SIG-M5 treated with dmso at 0.1 percent for 504 hours (cell line): ENCODE data around the gene HEATR5A.
A peak's percentile ranks its signal among the peaks of the same experiment; 100 is the strongest.
"Not testable (repeated sequence)": the region's sequence is repeated elsewhere in the genome, so short reads cannot be mapped to it uniquely, and the experiment has no call there.

Experiments
- DNase-seq: peaks from one replicate; lab custom pipeline; 2025; ENCODE audit not compliant: unreplicated experiment; lab: John Stamatoyannopoulos, UW

HEATR5A gene

DNA sequence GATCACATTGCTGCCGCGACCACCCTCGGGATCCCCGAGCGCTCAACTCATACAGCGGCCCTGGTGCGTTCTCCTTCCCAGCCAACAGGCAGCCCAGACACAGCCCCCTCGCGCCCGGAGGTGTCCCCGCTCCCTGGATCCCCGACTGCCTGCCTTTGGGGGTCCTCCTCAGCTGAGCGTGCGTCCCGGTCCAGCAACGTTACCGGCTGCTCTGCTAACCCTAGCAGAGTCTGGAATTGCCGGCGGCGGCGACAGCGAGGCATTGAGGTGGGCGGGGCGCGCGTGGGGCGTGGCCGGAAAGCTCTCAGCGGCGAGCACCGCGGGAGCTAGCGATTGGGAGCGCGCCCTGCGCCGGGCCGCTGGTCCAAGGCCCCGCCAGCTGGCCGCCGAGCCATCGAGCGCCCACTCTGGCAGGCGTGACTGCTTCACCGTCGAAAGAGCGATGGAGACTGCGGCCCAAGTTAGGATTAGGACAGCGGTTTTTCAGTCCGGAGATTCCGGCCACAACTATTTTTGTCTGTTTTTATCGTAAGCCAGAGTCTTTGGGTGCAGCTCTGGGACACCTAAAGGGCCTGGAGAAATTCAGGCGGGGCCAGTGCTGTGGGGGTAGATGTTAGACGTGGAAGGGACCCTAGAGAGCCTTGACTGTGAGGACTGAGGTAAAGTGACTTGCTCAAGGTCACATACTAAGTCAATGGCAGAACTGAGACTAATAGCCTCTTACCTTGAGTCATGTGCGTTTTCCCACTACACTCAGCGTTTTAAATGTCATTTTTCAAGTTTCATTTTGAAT lies at the start of gene HEATR5A:
TSS of gene HEATR5A (minus strand) at position 232 of the 793 bp plus-strand sequence. CDS start 17,575 bp downstream, outside the sequence.
- DNase-seq, result peak; percentile 89

DNA sequence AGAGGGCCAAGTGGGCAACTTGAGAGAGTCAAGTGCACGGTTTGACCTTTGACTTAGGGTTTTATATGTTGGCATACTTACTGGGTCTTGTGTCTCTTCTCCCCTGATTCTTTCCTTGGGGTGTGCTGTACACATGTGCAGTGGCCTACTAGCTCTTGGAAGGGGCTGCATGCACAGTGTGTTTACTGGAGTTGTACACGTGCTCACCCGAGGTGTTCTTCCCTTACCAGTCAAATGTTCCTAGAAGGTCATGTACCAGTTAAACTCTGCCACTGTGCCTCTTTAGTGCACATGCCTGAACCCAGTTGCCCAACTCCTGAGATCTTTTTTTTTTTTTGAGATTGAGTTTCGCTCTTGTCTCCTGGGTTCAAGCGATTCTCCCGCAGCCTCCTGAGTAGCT lies 46.2 kb upstream of the HEATR5A start:
- DNase-seq, result no peak

DNA sequence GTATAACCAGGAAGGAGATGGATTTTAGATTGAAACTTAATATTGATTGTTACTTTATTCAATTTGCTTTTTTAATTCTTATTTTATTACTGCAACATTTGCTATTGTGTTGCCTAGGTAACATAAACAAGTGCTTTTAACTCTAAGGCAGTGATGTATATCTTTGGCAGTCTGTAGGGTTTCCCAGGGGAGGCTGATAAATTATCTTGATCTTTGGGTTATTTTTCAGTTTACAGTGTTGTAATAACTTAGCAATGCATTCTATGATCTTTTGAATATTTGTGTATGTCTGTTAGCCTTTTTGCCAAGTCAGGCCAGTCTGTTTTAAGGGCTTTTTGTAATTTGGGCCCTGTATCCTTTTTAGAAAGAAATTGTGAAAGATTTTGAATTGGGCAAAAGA lies 44.8 kb upstream of the HEATR5A start:
- no peak for DNase-seq

DNA sequence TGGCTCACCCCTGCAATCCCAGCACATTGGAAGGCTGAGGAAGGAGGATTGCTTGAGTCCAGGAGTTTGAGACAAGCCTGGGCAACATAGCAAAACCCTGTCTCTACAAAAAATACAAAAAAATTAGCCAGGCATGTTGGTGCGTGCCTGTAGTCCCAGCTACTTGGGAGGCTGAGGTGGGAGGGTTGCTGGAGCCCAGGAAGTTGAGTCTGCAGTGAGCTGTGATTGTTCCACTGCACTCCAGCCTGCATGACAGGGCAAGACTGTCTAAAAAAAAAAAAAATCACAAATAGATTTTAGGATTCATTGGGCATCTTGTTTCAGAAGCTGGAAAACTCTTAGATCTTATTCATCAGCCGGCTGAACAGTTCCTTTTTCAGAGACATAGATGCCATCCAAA lies 42.1 kb upstream of the HEATR5A start:
- not testable (repeated sequence) for DNase-seq

DNA sequence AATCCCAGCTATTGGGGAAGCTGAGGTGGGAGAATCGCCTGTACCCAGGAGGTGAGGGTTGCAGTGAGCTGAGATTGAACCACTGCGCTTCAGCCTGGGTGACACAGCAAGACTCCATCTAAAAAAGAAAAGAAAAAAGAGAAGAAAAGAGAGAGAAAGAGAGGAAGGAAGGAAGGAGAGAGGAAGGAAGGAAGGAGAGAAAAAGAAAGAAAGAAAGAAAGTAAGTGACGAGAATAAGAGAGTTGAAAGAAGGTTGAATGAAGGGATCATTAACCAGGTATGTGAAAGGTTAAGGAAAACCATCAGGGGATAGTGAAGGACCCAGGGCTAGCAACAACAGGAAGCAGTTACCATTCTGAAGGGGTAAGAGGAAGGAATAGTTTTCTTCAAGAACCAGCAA lies 41.2 kb upstream of the HEATR5A start:
- no peak for DNase-seq

DNA sequence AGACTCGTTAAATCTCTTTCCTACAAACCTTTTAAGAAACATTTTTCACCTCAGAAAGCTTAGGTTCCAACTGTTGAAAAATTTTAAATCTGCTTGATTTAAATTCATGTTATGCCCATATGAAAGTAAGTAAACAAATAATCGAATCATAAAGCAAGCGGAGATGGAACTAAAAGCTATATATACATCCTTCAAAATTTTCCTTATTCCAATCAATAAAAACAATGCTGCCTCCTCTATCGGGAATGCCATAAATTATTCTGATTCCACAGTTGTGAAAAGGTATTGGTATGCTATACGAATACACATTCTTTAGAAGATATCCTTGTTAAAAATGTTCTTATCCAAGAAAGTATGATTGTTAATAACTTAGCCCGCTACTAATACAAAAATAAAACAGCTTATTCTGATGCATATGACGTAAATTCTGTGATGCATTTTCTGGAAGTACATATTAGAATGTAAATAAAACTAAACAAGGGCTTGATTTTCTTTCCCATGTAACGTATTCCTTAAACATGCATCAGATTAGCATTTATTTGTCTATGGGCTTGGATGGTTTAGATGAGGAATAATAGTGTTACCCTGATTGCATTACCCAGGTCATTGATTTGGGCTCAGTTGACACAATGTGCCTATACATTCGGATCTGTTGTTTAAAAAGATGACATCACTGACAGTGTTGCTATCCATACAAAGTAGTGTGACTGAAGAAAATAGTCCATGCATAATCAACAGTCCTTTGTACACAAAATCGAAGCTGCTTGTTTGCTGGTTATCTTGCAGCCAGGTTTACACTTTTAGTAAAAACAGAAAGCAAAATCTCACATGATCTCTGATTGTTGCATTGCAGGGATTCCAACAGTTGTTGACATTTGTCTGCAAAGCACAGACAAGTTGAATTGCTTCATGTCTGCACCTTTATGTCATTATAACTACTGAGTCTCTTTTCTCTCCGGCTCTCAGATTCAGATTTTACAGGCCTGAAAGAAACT lies 37.6 kb upstream of the HEATR5A start:
- no peak for DNase-seq

DNA sequence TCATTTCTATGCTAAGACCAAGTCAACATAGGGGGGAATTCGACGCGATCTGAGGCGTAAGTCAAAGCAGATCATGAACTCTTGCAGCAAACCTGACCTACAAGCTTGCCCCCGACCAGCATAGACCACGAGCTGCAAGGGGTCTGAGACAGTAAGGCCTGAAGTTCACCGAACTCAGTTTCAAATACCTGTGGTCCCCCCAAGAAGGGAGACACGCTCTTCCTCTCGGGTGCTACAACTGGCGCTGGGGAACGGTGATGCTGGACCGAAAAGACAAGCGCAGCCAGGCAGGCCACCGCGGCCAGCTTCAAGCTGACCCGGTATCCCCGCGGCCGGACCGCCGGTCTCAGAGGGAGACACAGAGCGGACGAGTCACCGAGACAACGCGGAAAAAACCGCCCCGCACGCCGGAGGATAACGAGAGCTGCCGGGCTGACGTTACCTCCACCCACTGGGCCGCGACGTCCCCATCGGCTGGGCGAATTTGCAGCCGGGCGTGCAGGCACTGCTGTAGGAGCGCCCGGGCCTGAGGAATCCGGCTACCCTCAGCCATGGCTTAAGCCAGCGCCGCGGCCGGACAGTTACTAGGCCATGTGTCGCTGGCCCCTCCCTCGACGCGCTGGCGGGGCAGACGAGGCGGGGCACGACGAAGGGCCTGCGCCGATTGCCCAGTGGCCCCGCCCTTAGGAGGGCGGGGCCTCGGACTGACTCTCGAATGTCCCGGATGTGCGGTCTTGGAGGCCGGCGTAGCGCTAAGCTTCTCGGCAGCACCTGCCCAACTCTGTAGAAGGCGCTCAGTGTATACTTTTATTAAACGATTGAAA lies 36.7 kb upstream of the HEATR5A start, which contains the start of gene DTD2:
TSS of gene DTD2 (minus strand) at position 666 of the 824 bp plus-strand sequence. CDS start at position 553, 113 bp downstream.
- DNase-seq, result peak; percentile 88

DNA sequence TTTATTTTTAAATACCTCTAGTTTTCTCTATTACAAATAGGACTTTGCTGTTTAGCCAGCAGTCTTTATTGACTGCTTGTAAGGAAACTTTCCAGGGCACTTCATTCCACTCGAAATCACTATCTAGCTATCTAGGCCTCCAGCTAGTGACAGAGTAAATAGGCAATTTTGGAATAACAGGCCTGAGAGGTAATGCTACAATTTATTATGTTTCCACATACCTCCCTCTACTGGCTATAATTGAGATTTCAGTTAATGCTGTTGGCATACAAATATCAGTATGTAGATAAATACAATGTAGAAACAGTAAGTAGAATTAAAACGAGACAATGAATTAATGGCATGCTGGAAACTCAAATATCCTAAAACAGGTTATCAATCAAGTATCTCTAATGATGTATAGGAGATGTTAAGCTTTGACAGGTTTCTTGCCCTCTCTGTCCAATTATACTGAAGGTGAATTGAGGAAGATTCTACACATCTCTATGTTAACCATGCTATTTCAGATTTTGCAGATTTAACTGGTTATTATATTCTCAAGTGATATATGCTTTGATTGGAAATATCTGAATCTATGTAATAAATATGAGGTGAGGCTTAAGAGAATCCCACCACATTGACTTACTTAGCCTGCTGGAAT lies 29.7 kb upstream of the HEATR5A start:
- peak; percentile 55 for DNase-seq

DNA sequence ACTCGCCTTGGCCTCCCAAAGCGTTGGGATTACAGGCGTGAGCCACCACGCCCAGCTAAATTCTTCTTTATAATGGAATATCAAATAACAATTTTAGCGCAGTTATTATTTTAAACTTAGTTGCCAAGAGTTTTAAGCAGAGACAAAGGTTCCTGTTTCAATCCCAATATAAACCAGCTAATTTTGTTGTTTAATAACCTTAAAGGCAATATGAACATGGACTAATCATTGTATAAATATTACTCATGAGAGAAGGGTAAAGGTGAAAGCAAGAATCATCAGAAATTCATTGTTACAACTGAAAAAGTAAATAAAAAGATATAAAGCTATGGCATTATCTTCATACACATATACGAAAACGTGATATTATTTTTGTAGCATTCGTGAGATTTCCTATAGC lies 28.8 kb upstream of the HEATR5A start:
- no peak for DNase-seq

DNA sequence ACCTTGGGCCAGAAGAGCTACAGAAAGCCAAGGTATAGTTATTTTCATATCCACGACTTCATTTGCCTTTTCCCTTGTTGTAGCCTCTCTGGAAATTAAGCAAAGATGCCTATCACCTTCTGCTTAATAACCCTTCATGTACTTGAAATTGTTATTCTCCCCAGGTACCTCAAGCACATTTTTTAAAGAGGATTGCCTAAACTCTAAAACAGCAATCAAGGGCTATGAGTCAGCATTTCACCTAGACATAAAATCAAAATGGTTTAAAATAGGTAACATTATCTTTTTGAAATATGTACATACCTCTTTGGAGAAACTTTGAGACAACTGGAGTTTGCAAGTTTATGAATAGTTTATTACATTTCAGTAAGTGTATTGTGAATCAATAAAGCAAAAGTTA lies 25.4 kb upstream of the HEATR5A start:
- DNase-seq, result no peak

DNA sequence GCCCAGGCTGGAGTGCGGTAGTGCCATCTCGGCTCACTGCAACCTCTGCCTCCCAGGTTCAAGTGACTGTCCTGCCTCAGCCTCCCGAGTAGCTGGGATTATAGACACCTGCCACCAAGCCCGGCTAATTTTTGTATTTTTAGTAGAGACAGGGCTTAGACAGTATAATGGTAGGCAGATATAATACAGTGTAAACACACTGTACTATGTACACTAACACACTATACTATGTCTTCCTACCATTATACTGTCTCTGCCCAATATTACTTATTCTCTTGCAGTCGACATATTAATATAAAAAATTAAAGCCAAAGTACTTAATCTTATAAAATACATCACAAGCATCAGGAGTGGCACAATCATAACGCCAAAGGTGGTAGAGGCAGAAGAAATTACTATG lies 21.9 kb upstream of the HEATR5A start:
- no peak for DNase-seq

DNA sequence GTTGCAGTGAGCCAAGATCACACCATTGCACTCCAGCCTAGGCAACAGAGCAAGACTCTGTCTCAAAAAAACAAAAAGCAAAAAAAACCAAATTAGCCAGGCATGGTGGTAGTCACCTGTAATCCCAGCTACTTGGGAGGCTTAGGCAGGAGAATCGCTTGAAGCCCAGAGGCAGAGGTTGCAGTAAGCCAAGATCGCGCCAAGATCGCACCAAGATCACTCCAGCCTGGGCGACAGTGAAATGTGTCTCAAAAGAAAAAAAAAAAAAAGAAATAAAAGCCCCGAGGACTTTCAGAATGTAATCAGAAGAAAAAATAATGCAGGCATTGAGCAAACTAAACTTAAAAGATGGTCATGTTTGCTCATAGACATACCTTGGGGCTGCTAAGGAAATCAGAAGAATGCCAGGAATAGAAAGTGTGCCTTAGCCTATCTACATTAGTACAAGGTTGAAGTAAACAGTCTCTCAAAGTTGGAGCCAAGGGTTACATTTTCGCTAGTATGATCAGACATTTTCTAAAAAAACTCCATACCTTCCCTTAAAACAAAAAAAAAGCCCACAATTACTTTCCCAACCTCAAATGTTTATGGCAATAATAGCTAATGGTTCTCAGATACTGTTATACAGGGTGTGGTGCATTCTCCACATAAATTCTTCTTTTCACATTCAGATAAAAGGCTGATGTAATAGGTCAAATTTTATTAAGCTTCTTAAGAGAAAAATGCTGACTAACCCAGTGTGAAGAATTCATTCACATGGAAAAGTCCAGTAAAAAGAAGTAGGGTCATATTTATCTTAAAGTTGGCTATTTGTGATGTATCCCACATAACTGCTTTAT lies 21.1 kb upstream of the HEATR5A start:
- no peak for DNase-seq

DNA sequence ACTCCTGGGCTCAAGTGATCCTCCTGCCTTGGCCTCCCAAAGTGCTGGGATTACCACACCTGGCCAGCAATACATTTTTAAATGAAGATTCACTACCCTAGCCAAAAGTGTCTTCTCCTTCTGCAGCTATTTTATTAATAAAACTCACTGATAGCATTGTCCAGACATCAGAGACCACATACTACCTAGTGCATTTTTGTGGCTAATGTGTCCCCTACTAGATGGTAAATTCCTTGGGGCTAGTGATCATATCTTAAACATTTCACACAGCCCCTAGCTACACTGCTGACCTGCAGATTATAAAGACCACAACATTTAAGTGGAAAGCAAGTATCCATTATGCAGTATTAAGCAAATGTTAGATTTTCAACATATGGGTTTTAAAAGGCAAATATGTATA lies 19.9 kb upstream of the HEATR5A start:
- DNase-seq, result no peak

DNA sequence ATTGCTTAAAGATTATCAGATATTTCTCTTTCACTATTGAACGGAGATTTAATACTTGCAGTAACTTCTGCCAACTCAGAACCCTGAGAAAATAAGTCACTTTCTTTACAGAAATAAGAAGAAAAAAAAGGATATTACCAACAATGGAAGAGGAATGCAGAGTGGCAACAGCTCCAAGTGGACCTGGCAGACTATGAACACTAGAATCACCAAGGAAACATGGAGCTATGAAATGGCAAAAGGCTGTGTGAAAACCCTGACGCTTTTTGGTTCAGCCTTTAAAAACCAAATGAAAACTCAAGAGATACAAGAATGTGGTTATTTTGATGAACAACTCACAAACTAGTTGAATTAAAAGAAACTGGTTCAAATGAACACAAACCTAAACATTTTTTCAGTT lies 19.2 kb upstream of the HEATR5A start:
- DNase-seq, result no peak

DNA sequence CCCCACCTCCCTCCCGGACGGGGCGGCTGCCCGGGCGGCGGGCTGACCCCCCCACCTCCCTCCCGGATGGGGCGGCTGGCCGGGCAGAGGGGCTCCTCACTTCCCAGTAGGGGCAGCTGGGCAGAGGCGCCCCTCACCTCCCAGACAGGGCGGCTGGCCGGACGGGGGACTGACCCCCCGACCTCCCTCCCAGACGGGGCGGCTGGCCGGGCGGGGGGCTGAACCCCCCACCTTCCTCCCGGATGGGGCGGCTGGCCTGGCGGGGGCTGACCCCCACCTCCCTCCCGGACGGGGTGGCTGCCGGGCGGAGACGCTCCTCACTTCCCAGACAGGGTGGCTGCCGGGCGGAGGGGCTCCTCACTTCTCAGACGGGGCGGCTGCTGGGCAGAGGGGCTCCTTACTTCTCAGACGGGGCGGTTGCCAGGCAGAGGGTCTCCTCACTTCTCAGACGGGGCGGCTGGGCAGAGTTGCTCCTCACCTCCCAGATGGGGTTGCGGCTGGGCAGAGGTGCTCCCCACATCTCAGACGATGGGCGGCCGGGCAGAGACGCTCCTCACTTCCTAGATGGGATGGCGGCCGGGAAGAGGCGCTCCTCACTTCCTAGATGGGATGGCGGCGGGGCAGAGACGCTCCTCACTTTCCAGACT lies 16.8 kb upstream of the HEATR5A start:
- DNase-seq, result not testable (repeated sequence)

DNA sequence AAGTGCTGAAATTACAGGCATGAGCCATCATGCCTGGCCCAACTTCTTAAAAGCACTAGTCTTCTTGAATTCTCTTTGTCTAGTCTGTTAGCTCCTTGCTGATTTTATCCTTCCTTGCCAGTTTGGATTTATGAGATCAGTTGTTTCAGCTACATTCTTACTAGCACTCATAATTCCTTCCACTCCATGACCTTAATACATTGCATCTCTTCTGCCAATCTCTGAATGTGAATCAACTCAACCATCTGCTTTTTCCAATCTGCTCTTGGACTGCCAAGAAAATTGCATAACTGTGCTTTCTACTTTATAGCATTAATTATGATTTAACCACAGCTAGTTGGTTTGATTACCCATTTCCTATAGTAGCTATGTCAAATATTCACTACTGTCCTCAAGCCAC lies 14.9 kb upstream of the HEATR5A start:
- DNase-seq, result no peak

DNA sequence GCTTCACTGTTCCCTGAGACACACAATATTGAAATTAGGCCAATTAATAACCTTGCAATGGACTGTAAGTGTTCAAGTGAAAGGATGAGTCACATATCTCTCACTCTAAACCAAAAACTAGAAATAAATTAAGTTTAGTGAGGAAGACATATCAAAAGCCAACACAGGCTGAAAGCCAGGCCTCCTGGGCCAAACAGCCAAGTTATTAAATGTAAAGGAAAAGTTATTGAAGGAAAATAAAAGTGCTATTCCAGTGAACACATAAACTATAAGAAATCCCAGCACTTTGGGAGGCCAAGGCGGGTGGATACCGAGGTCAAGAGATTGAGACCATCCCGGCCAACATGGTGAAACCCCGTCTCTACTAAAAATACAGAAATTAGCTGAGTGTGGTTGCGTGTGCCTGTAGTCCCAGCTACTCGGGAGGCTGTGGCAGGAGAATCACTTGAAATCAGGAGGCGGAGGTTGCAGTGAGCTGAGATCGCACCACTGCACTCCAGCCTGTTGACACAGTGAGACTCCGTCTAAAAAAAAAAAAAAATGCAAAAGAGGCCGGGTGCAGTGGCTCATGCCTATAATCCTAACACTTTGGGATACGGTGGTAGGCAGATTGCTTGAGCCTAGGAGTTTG lies 10.4 kb upstream of the HEATR5A start:
- no peak for DNase-seq

DNA sequence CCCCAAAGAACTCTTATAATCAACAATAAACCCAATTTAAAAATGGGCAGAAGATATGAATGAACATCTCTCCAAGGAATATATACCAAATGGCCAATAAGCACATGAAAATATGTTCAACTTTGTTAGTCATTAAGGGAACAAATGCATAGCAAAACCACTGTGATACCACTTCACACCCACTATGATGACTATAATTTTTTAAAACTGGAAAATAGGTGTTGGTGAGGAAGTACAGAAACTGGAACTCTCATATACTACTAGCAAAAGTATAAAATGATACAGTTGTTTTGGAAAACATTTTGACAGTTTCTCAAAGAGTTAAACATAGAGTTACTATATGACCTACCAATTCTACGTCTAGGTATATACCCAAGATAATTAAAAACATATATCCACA lies 9.4 kb upstream of the HEATR5A start:
- DNase-seq, result no peak

DNA sequence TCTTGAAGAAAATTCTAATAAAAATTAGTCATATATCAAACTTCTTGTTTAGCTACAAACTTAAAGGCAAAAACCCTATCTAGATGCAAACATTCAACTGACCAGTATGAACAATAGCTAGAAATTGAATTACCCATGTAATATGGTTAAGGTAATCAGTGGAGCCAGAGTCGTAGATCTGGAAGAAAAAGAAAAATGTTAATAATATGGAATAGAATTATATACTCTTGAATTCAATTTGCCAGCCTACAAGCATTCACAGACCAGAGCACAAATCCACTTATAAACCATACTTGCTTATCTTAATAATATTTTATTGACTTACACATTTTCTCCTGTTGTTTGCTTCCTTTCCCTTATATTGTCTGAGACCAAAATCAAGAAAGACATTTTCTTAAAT lies 7.7 kb upstream of the HEATR5A start:
- no peak for DNase-seq
